Erythroblast (primary cell): ENCODE data around the gene CCDC28A.

ENCODE experiments used
- GATA1 ChIP-seq: IDR thresholded peaks from 2 replicates; pipeline ENCODE4 v1.6.1; 2011; ENCODE audit warnings: low read depth, mild to moderate bottlenecking, control low read depth, low read length, moderate library complexity
- POLR2A ChIP-seq: IDR thresholded peaks from 2 replicates; pipeline ENCODE4 v1.6.1; 2011; ENCODE audit warnings: mild to moderate bottlenecking, low read length

- TF ChIP-seq POLR2A (no peak), GATA1 (no peak)
Measured at GRCh38 chr6:138800377-138801150, 27.0 kb downstream of the CCDC28A start.
